Stimulated activated naive CD8-positive, alpha-beta T cell treated with anti-CD3 and anti-CD28 coated beads, Interleukin-15, amount 100 ng/mL, for 72 hours (primary cell): Measurements from ENCODE around the gene SDCBP2.

Experiments used
- ATAC-seq: fragments of 150-1000 bp; cut with Tn5 transposase; 2 replicates; pipeline ENCODE4 v1.10.0; 2021; ENCODE audit warnings: mild to moderate bottlenecking, moderate library complexity
- DNase-seq, 2 donors: peaks; one replicate each; pipeline ENCODE4 v3.0.0; 2021 to 2022
- H3K27ac Mint-ChIP-seq, 2 donors: one replicate each; pipeline ENCODE4 v1.8.0; 2022; ENCODE audit warnings: mild to moderate bottlenecking in 2 of 2, mixed read lengths in 2 of 2, moderate library complexity in 2 of 2
- H3K27me3 Mint-ChIP-seq: one replicate; pipeline ENCODE4 v1.8.0; 2022; ENCODE audit warnings: mixed read lengths
- H3K4me1 Mint-ChIP-seq: one replicate; pipeline ENCODE4 v1.8.0; 2022; ENCODE audit warnings: mild to moderate bottlenecking, mixed read lengths
- H3K4me3 Mint-ChIP-seq, 2 donors: one replicate each; pipeline ENCODE4 v1.8.0; 2022; ENCODE audit warnings: mild to moderate bottlenecking in 2 of 2, mixed read lengths in 2 of 2, moderate library complexity in 1 of 2
- H3K9me3 Mint-ChIP-seq, 2 donors: one replicate each; pipeline ENCODE4 v1.8.0; 2022; ENCODE audit warnings: mixed read lengths in 2 of 2

The SDCBP2 gene

DNA sequence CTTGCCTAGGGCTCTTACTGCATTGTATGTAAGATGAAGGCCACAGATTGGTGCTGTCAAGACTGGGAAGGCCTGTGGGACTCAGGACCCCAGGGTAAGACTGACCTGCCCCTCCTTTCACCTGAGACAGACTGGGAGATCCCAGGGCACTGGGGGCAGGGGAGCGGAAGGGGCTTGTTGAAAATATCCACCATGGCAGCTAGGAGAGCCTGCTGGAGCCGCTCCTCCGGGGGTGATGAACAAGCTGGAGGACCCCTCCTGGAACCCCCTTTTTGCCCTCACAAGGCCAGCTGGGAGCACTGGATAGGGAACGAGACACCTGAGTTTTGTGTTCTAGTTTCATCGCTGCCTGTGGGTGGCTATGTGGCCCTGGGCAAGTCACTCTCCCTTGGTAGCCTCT is 9.2 kb upstream of the SDCBP2 start:
- Mint-ChIP-seq H3K27ac (no peak overlapping the region), H3K4me1 (peaks cover 39% of the 10 kb centered on the region)
- no peak for ATAC-seq

DNA sequence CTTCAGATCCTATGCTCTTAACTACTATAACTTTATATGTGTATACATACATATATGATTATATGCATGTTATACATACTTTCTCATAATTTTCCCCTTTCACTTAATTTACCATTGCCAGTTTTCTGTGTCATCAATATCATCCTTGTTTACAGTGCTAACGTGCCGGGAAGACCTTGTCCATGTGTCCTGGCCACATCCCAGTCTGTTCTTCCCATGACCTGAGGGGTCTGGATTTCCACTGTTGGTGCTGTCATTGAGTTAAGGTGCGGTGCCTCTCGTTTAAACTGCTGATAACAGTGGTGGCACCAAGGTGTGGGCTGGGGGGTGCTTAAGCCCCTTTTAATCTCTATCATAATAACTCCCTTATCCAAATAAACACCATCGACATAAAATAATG is 8.5 kb upstream of the SDCBP2 start:
- ATAC-seq (no peak), DNase-seq (no peak)
- Mint-ChIP-seq H3K4me1 (peaks cover 45% of the 10 kb centered on the region), H3K27ac (peak overlapping the region in 1 of 2 donors; percentile 93), H3K9me3 (no peaks in the 10 kb centered on the region), H3K4me3 (no peak overlapping the region), H3K27me3 (no peaks in the 10 kb centered on the region)

More for the DNA sequence above, 9.2 kb upstream of the SDCBP2 start:
- Mint-ChIP-seq H3K9me3 (no peaks in the 10 kb centered on the region), H3K4me3 (no peak overlapping the region), H3K27me3 (no peaks in the 10 kb centered on the region)
- no peak for DNase-seq

DNA sequence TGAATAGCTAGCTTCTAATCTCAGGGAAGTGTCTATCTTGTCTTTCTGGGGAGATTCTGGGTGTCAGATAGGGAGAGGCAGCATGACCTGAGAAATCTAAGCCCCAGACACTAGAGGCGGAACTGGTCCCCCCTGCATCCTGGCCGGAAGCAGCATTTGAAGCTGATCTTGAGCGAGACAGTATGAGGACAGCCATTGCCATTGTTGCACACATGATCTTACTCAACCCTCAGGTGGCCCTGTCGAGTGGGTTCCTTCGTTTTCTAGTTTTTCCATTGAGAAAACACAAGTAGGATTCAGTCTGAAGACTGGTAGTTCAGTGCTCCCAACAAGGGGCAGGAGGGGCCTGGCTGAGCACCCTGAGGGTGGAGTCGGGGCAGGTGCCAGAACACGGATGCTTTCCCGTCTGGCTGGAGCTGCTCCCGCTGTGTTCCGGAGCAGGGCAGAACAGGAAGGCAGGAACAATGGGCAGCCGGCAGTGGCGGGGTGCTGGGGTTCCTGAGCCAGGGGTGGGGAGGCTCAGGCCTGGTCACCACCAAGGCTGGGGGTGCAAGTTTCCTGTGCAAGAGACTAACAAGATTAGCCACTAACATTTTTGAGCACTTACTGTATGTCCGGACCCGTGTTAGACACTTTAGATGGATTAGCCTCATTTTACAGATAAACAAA is 7.9 kb upstream of the SDCBP2 start:
- DNase-seq (no peak), ATAC-seq (peak; percentile 69)
- H3K9me3 Mint-ChIP-seq, result no peaks in the 10 kb centered on the region
- no peaks in the 10 kb centered on the region for H3K27me3 Mint-ChIP-seq
- peak overlapping the region; percentile 72 to 93 for H3K27ac Mint-ChIP-seq
- H3K4me1 Mint-ChIP-seq, result peaks cover 45% of the 10 kb centered on the region
- H3K4me3 Mint-ChIP-seq, result peak overlapping the region; percentile 43 to 53

DNA sequence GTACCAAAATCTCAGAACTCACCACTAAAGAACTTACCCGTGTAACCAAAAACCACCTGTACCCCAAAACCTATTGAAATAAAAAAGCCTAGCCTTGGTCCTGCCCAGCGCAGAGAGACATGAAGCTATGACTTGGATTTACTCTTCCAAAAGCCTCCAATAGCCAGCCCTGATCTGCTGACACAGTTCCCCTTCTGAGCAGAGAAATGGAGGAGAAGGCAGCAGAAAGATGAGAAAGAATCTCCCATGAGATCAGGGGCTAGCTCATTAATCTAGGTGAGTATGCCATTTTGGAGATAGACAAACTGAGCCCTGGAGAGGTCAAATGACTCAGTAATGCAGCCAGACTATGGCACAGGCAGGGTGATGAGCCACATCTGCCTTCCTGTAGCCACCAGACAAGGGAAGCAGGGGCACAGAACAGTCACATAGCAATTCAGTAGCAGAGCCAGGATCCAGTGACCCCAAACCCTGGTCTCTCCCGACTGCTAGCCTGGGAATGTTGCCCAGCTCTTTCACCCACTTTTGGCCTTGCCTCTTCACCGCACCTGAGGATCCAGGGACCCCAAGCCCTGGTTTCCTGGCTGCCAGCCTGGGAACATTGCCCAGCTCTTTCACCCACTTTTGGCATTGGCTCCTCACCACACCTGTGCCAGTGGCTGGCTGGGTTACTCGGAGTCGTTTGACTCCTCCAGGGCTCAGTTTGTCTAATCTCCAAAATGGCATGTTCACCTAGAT is 7.2 kb upstream of the SDCBP2 start:
- H3K9me3 Mint-ChIP-seq, result no peaks in the 10 kb centered on the region
- no peaks in the 10 kb centered on the region for H3K27me3 Mint-ChIP-seq
- peak overlapping the region; percentile 72 to 93 for H3K27ac Mint-ChIP-seq
- peak; percentile 69 for ATAC-seq
- peaks cover 45% of the 10 kb centered on the region for H3K4me1 Mint-ChIP-seq
- no peak for DNase-seq
- peak overlapping the region; percentile 43 to 53 for H3K4me3 Mint-ChIP-seq

DNA sequence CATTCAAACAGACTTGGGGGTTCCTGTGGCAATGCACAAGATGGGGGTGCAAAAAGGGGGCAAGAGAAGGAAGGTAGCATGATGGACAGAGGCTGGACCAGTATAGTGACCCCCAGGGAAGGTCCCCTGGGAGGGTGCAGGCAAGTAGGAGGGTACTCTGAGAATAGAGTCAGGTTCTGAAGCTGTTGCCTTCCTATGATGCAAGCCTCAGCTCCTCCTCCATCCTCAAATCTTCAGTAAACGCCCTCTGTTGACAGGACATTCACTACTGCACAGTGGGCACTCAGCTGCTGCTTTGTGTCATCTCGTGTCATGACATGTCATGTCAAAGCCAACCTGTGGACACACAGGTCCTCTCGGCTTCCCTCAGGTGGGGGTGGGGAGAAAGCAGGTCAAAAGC is 5.8 kb upstream of the SDCBP2 start:
- Mint-ChIP-seq H3K9me3 (no peaks in the 10 kb centered on the region), H3K27me3 (no peaks in the 10 kb centered on the region), H3K27ac (no peak overlapping the region), H3K4me3 (no peak overlapping the region), H3K4me1 (peaks cover 45% of the 10 kb centered on the region)
- no peak for DNase-seq
- no peak for ATAC-seq

DNA sequence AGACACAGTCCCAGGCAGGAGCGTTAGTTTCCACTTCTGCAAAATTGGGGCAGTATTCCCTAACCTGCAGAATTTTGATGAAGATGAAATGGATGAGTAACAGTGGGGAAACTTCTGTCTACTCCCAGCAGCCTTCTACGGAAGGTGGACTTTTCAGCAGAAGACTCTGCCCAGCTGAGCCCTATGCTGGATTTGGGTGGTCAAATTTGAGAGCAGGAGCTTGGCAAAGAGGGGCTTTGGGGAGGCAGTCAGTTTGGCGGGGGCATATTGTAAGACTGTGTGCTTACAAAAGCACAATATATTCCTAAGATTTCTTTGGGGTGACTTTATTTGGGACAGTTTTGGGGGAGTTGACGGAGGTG is 5.4 kb upstream of the SDCBP2 start:
- Mint-ChIP-seq H3K4me3 (no peak overlapping the region), H3K9me3 (no peaks in the 10 kb centered on the region), H3K4me1 (peaks cover 45% of the 10 kb centered on the region), H3K27ac (peak overlapping the region in 1 of 2 donors; percentile 35), H3K27me3 (no peaks in the 10 kb centered on the region)
- DNase-seq, result no peak
- no peak for ATAC-seq

DNA sequence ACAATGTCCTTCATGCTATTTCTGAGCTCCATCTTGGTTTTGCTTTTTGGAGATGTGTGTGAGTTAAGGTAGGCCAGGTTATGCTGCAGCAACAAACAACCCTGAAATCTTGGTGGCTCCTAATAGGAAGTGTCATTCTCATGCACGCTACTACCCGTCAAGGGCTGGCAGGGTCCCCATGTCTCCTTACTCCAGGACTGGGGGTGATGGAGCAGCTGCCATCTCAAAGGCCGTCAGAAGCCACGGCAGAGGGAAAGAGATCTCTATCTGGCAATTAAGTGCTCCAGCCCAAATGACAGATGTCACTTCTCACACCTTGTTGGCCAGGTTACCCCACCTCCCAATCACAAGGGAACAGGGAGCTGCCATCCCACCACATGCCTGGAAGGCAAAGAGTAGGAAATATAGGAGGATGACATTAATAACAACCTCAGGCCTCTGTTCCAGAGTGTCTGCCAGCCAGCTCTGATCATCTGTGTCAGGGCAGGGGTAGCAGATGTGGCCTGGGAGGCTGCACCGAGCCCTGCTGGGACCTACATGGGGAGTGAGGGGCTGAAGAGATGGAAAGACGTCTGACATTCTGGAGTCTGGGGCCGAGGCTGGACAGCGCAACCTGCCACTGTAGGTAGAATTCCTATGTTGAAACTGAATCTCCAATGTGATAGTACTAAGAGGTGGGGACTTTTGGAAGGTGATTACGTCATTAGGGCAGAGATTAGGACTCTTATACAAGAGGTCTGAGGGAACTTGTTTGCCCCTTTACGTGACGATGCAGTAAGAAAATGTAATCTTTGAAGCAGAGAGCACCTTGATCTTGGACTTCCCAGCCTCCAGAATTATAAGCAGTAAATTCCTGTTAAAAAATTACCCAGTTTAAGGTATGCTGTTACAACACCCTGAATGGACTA is 4.8 kb upstream of the SDCBP2 start:
- Mint-ChIP-seq H3K4me3 (no peak overlapping the region), H3K27me3 (no peaks in the 10 kb centered on the region), H3K9me3 (no peaks in the 10 kb centered on the region), H3K4me1 (peaks cover 45% of the 10 kb centered on the region), H3K27ac (no peak overlapping the region)
- ATAC-seq, result no peak
- no peak for DNase-seq

DNA sequence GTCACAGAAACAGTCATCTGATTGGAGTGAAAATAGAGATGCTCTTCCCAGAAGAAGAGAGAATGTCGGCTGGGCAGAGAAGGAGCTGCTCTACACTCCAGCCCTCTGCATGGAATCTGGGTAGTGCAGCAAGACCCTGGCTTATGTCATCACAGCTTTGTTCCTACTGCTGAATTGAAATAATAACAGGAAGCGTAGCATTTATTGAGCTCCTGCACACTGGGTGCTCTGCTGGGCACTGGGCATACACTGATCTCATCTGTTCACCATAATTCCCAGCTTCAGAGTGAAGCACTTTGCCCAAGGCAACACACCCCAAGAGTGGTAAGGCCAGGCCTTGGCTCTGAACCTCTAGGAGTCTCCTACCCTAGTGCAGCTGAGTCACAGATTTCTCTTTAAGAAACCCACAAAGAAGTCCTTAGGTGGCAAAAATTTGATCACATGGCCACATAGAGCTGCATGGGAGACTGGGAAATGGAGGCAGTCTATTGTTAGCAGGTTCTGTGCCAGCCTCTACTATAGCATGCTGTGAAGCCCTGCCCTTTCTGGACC is 3.9 kb upstream of the SDCBP2 start:
- no peaks in the 10 kb centered on the region for H3K9me3 Mint-ChIP-seq
- H3K27me3 Mint-ChIP-seq, result no peaks in the 10 kb centered on the region
- DNase-seq, result no peak
- no peak for ATAC-seq
- H3K27ac Mint-ChIP-seq, result no peak overlapping the region
- H3K4me1 Mint-ChIP-seq, result peaks cover 43% of the 10 kb centered on the region
- no peak overlapping the region for H3K4me3 Mint-ChIP-seq

DNA sequence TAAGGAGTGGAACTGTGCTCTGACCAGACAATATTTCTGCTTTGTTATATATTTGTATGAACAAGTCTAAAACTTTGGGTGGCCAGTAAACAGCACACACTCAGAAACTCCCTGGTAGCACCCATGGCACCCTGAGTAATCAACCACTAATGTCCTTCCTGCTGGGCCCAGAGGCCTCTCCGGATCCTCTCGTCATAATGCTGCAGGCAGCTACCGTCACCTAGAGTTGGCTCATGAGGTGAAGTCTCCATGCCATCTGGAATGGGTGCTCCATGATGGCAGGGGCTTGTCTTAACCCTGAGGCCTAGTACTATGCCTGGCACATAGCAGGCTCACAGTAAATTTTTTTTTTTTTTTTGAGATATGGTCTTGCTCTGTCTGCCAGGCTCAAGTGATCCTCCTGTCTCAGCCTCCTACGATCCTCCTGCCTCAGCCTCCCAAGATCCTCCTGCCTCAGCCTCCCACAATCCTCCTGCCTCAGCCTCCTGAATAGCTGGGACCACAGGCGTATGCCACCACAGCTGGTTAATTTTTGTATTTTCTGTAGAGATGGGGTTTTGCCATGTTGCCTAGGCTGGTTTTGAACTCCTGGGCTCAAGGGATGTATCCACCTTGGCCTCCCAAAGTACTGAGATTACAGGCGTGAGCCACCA is 3.0 kb upstream of the SDCBP2 start:
- ATAC-seq (no peak), DNase-seq (no peak)
- H3K9me3 Mint-ChIP-seq, result no peaks in the 10 kb centered on the region
- H3K27ac Mint-ChIP-seq, result peak overlapping the region; percentile 24 to 63
- H3K27me3 Mint-ChIP-seq, result no peaks in the 10 kb centered on the region
- peaks cover 36% of the 10 kb centered on the region for H3K4me1 Mint-ChIP-seq
- H3K4me3 Mint-ChIP-seq, result no peak overlapping the region

DNA sequence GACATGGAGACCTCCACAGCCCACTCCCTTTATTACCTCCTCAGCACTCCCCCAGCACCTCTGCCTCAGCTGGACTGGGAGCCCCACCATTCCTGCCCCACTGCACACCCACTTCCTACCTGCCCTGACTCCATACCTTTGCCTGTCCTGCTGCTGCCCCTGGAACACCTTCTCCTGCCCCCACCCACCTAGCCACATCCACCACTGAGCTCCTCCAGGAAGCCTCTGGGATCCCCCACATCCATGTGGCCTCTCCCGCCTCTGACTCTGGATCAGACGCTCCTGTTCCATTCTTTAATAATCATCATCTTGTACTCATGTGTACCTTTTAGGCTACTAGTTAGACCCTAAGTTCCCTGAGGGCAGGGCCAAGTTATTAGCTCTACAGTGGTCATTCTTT is 2.2 kb upstream of the SDCBP2 start:
- ATAC-seq (no peak), DNase-seq (no peak)
- Mint-ChIP-seq H3K27ac (peak overlapping the region; percentile 73 to 93), H3K4me3 (no peak overlapping the region), H3K9me3 (no peaks in the 10 kb centered on the region), H3K4me1 (peaks cover 28% of the 10 kb centered on the region), H3K27me3 (no peaks in the 10 kb centered on the region)

DNA sequence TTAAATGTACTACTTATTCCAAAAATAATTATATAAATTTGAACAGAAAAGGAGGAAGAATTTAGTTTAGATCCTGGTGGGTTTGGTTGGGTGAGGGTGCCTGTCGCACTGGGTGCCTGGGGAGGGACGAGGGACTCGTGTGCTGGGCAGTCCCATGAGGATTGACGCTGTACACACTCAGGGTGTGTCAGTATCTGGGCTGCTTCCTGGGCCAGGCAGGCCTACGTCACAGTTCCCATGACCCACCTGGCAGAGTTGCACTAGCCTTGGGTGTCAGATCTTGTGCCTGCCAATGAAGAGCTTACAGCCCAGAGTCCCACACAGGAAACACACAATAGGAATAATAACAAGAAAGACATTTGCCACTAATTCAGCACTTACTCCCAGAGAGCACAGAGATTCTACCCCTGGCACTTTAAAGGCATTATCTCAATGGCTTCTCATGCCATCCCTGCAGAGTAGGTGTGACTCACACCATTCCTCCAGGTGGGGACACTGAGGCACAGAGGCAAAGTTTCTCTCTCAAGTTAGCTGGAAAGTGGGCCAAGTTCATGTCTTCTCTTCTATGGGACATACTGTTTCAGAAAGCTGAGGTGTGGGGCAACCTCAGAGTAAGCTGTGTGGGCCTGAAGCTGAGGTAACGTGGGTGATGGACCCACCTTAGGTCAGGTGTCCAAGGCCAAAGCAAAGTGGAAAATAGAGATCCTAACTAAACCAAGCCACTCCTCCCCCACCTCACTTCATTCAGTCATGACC is 1.3 kb upstream of the SDCBP2 start:
- peak overlapping the region; percentile 63 to 66 for H3K4me3 Mint-ChIP-seq
- H3K9me3 Mint-ChIP-seq, result no peaks in the 10 kb centered on the region
- no peaks in the 10 kb centered on the region for H3K27me3 Mint-ChIP-seq
- H3K27ac Mint-ChIP-seq, result peak overlapping the region; percentile 79 to 84
- ATAC-seq, result peak; percentile 71
- peak in 1 of 2 donors; percentile 67 for DNase-seq
- H3K4me1 Mint-ChIP-seq, result peaks cover 22% of the 10 kb centered on the region

DNA sequence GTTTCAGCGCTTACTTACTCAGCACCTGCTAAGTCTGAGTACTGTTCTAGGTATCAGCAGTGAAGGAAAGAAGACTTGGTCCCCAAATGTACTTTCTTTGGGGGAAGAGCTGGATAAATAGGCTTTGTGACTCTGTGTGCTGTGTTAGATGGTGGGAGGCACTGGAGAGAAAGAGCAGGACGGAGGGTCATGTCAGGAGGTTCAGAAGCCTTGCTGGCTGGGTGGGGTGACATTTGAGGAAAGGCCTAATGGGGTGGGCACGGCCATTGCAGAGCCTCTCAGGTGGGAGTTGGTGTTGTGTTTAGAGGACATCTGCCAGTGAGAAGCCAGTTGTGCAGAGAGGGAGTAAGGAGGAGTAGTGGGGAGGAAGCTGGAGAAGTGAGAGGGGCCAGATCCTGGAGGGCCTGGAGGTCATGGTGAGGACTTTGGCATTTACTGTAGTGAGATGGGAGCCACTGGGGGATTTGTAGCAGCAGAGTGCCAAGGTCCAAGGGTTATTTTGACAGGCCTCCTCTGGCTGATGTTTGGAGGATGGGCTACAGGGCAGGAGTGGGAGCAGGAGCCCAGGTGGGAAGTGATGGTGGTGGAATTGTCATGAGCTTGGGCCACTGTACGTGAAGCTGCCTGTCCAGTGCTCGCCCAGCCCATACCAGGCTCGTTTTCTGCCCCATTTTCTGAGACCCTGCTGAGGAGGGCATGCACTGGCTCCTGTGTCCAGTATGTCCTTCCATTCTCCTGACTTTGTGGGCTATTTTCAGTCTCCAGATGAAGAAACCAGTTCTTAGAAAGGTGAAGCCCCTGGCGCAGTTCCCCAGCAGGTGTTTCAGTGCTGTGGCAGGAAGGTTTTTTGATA is 886 bp downstream of the SDCBP2 start:
- peaks cover 5% of the 10 kb centered on the region for H3K4me1 Mint-ChIP-seq
- peak overlapping the region; percentile 3 to 47 for H3K27ac Mint-ChIP-seq
- ATAC-seq, result no peak
- DNase-seq, result peak in 1 of 2 donors; percentile 5
- no peaks in the 10 kb centered on the region for H3K27me3 Mint-ChIP-seq
- no peaks in the 10 kb centered on the region for H3K9me3 Mint-ChIP-seq
- peak overlapping the region in 1 of 2 donors; percentile 14 for H3K4me3 Mint-ChIP-seq

DNA sequence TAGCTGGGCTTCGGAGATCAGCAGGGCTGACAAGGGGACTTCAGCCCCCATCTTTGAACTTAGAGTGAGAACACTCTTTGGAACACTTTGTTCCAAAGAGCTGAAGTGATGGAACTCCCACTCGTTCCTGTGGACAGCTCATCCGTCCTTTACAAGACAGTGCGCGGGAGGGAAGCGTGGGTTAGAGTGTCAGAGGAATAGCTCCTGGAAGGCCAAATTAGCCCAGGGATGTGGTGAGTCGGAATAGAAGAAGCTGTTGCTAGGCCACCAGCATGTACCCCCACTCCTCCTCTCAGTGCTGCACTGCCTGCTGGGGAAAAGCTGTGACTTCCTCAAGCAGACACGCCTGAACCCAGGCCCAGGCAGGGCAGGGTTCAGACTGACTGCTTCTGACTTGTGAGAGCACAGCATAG is 1.7 kb downstream of the SDCBP2 start:
- no peaks in the 10 kb centered on the region for H3K9me3 Mint-ChIP-seq
- no peaks in the 10 kb centered on the region for H3K4me1 Mint-ChIP-seq
- H3K4me3 Mint-ChIP-seq, result peak overlapping the region in 1 of 2 donors; percentile 14
- peak in 1 of 2 donors; percentile 14 for DNase-seq
- ATAC-seq, result no peak
- peak overlapping the region in 1 of 2 donors; percentile 47 for H3K27ac Mint-ChIP-seq
- H3K27me3 Mint-ChIP-seq, result no peaks in the 10 kb centered on the region
